ENCODE measurements around the gene FASTKD3. TPM values are rescaled to one million over a fixed set of nuclear protein-coding genes. Genes with fewer than 3 reads are reported as not detected.

FASTKD3 gene
- total and polyA plus RNA-seq, 2 donors (not counting 1 experiment from before 2014, with no cell fraction given): 12.7 to 19.0 TPM

DNA sequence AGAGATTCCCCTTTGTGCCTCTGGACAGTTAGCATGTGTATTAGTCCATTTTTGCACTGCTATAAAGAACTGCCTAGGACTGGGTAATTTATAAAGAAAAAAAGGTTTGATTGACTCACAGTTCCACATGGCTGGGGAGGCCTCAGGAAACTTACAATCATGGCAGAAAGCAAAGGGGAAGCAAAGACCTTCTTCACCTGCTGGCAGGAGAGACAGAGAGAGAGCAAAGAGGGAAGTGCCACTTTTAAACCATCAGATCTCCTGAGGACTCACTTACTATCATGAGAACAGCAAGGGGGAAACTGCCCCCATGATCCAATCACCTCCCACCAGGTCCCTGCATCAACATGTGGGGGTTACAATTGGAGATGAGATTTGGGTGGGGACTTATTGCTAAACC lies 23.9 kb downstream of the FASTKD3 start:
- Histone ChIP-seq H3K27ac (ENCODE audit: insufficient read depth, low read length) (no peak overlapping the region), H3K79me2 (ENCODE audit: control insufficient read depth, insufficient read depth, low read length) (no peaks in the 10 kb centered on the region), H3K36me3 (ENCODE audit: control insufficient read depth, insufficient read depth, low read length) (no peaks in the 10 kb centered on the region), H2AFZ (ENCODE audit: low read length) (no peak overlapping the region), H3K4me3 (replicated peaks in 1 of 4; ENCODE audit: control extremely low read depth in 1 of 4, insufficient read depth in 1 of 4, low read depth in 3 of 4, low read length in 4 of 4) (no peak overlapping the region), H3K27me3 (ENCODE audit: control insufficient read depth, insufficient read depth, low read length) (peaks cover 16% of the 10 kb centered on the region), H4K20me1 (ENCODE audit: control insufficient read depth, extremely low read depth, insufficient read depth, low read length) (no peaks in the 10 kb centered on the region), H3K9me3 (ENCODE audit: control insufficient read depth, insufficient read depth, low read depth, low read length) (no peaks in the 10 kb centered on the region), H3K4me2 (ENCODE audit: extremely low read depth, insufficient read depth, low read length) (no peak overlapping the region), H3K4me1 (ENCODE audit: control insufficient read depth, extremely low read depth, insufficient read depth, low read length) (no peaks in the 10 kb centered on the region), H3K9ac (ENCODE audit: insufficient read depth, low read length) (no peak overlapping the region)
- no peak for TF ChIP-seq EZH2 (IDR thresholded peaks at IDR 0.05; ENCODE audit: low read length, missing control alignments)
- DNase-seq (ENCODE audit: low read depth in 2 of 2): no peak

DNA sequence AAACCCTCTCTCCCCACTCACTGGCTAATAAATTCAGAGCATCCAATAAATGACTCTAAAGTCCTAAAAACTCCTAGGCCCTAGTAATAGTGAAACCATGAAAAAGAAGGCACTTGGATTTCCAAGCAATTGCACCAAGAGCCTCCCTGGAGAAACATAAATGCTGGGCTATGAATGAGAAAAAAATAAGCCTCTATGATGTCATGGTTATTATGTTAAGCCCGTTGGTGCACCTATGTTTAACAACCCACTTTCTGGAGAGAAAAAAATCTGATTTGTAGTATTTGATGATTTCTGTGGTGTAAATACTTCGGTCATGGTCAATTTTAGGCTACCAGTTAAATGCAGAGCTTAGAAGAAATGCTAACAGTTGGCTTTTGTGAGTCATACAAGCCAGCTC lies 26.3 kb downstream of the FASTKD3 start:
- Histone ChIP-seq H3K27ac (ENCODE audit: insufficient read depth, low read length) (no peak overlapping the region), H3K27me3 (ENCODE audit: control insufficient read depth, insufficient read depth, low read length) (peaks cover 2% of the 10 kb centered on the region), H3K4me3 (replicated peaks in 1 of 4; ENCODE audit: control extremely low read depth in 1 of 4, insufficient read depth in 1 of 4, low read depth in 3 of 4, low read length in 4 of 4) (no peak overlapping the region), H3K4me2 (ENCODE audit: extremely low read depth, insufficient read depth, low read length) (no peak overlapping the region), H3K9ac (ENCODE audit: insufficient read depth, low read length) (no peak overlapping the region), H3K9me3 (ENCODE audit: control insufficient read depth, insufficient read depth, low read depth, low read length) (no peaks in the 10 kb centered on the region), H3K79me2 (ENCODE audit: control insufficient read depth, insufficient read depth, low read length) (no peaks in the 10 kb centered on the region), H3K36me3 (ENCODE audit: control insufficient read depth, insufficient read depth, low read length) (no peaks in the 10 kb centered on the region), H4K20me1 (ENCODE audit: control insufficient read depth, extremely low read depth, insufficient read depth, low read length) (no peaks in the 10 kb centered on the region), H3K4me1 (ENCODE audit: control insufficient read depth, extremely low read depth, insufficient read depth, low read length) (no peaks in the 10 kb centered on the region), H2AFZ (ENCODE audit: low read length) (no peak overlapping the region)
- DNase-seq (ENCODE audit: low read depth in 2 of 2): no peak
- TF ChIP-seq EZH2 (IDR thresholded peaks at IDR 0.05; ENCODE audit: low read length, missing control alignments) (no peak), CTCF (conservative IDR thresholded peaks at IDR 0.05 in 1 of 2, IDR thresholded peaks at IDR 0.05 in 1 of 2; ENCODE audit: low read depth in 1 of 2, low read length in 2 of 2) (no peak)

DNA sequence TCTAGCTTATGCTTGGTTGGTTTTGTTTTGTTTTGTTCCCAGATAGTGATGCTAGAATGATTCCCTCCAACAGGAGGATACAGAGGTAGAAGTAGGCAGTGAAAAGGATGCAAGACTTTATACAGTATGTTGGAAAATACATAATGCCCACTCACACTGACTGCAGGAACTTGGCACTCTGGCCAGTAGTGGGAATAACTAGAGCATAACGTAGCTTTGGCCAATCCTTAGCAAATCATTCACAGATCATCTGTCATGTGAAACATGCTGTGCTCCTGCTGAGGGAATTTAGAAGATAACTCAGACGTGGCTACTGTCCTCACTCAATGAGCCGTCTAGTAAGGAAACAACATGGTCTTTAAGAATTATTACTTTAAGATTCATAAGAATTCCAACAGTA lies 31.4 kb downstream of the FASTKD3 start:
- Histone ChIP-seq H3K27me3 (ENCODE audit: control insufficient read depth, insufficient read depth, low read length) (no peaks in the 10 kb centered on the region), H2AFZ (ENCODE audit: low read length) (no peak overlapping the region), H3K4me1 (ENCODE audit: control insufficient read depth, extremely low read depth, insufficient read depth, low read length) (no peaks in the 10 kb centered on the region), H3K36me3 (ENCODE audit: control insufficient read depth, insufficient read depth, low read length) (no peaks in the 10 kb centered on the region), H3K9ac (ENCODE audit: insufficient read depth, low read length) (no peak overlapping the region), H3K79me2 (ENCODE audit: control insufficient read depth, insufficient read depth, low read length) (no peaks in the 10 kb centered on the region), H3K4me2 (ENCODE audit: extremely low read depth, insufficient read depth, low read length) (no peak overlapping the region), H3K9me3 (ENCODE audit: control insufficient read depth, insufficient read depth, low read depth, low read length) (no peaks in the 10 kb centered on the region), H3K4me3 (replicated peaks in 1 of 4; ENCODE audit: control extremely low read depth in 1 of 4, insufficient read depth in 1 of 4, low read depth in 3 of 4, low read length in 4 of 4) (no peak overlapping the region), H3K27ac (ENCODE audit: insufficient read depth, low read length) (no peak overlapping the region), H4K20me1 (ENCODE audit: control insufficient read depth, extremely low read depth, insufficient read depth, low read length) (no peaks in the 10 kb centered on the region)
- DNase-seq (ENCODE audit: low read depth in 2 of 2): no peak
- TF ChIP-seq EZH2 (IDR thresholded peaks at IDR 0.05; ENCODE audit: low read length, missing control alignments) (no peak), CTCF (conservative IDR thresholded peaks at IDR 0.05 in 1 of 2, IDR thresholded peaks at IDR 0.05 in 1 of 2; ENCODE audit: low read depth in 1 of 2, low read length in 2 of 2) (no peak)

All from fibroblast of lung (primary cell).